ENCODE data around the gene IRF3.
"Not testable (repeated sequence)": the region's sequence is repeated elsewhere in the genome, so short reads cannot be mapped to it uniquely, and the experiment has no call there.

The IRF3 gene

DNA sequence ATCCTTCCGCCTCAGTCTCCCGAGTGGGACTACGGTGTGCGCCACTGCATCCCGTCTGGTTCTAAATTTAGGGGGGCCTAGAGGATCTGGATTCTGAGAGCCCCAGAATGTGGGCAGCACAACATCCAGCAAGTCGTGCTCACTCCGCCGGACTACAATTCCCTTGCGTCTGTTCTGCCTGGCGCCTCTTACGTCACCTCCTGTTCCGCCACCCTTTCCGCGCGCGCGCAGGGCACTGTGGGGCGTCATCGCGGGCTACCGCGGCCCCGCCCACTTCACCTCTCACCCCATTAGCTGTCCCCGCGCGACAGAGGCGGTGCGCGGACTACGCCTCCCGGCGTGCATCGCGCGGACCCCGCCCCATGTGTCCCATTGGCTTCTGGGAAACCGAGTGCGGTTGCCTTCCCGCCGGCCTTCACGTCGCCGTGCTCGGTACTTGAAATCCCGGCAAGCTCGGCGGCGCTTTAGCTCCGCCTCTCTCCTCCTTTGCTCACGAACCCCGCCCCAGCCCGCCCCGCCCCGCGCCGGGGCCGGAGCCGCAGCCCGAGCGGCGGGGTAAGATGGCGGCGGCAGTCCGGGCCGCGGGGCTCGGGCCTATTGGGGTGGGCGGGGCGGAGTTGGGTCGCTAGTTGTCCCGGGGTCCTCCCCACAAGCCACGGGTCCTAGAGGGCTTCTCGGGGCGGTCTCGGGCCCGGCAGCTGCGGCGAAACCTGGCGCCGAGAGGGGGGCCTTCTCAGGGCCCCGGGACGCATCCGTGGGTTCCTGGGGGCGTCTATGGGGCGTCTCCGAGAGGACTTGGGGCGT lies 23.8 kb downstream of the IRF3 start, which contains the start of gene SCAF1:
Gene SCAF1, plus strand, starts transcription at position 522 of the 804 bp plus-strand sequence. CDS start 2,818 bp downstream, outside the sequence.
- Histone ChIP-seq H3K4me1 (ENCODE audit: control insufficient read depth, insufficient read depth, low read length) (peaks cover 26% of the 10 kb centered on the region), H3K9ac (ENCODE audit: low read depth, low read length) (peak within 1 kb of the TSS; percentile 90), H3K9me3 (ENCODE audit: control insufficient read depth, insufficient read depth, low read length) (no peaks in the 10 kb centered on the region), H3K27ac (ENCODE audit: low read depth, low read length) (peak within 1 kb of the TSS; percentile 100), H3K27me3 (ENCODE audit: control insufficient read depth, insufficient read depth, low read length) (no peaks in the 10 kb centered on the region), H3K4me3 (ENCODE audit: low read depth, low read length) (peak within 1 kb of the TSS; percentile 93), H3K36me3 (ENCODE audit: control insufficient read depth, insufficient read depth, low read length) (peaks cover 22% of the 10 kb centered on the region)

GRCh38 chr19:49640113-49640898 lies 25.4 kb downstream of the IRF3 start, which contains the start of gene RRAS:
RRAS (minus strand) TSS chr19:49640143; CDS start chr19:49640098, 45 bp downstream.
- peak within 1 kb of the TSS; percentile 90 for H3K9ac ChIP-seq (ENCODE audit: low read depth, low read length)
- H3K27ac ChIP-seq (ENCODE audit: low read depth, low read length), result peak within 1 kb of the TSS; percentile 100
- no peaks in the 10 kb centered on the region for H3K27me3 ChIP-seq (ENCODE audit: control insufficient read depth, insufficient read depth, low read length)
- H3K4me1 ChIP-seq (ENCODE audit: control insufficient read depth, insufficient read depth, low read length), result peaks cover 26% of the 10 kb centered on the region
- H3K4me3 ChIP-seq (ENCODE audit: low read depth, low read length), result peak within 1 kb of the TSS; percentile 93
- no peaks in the 10 kb centered on the region for H3K9me3 ChIP-seq (ENCODE audit: control insufficient read depth, insufficient read depth, low read length)
- H3K36me3 ChIP-seq (ENCODE audit: control insufficient read depth, insufficient read depth, low read length), result peaks cover 6% of the 10 kb centered on the region; the same call in 1 of the 2 replicates

DNA sequence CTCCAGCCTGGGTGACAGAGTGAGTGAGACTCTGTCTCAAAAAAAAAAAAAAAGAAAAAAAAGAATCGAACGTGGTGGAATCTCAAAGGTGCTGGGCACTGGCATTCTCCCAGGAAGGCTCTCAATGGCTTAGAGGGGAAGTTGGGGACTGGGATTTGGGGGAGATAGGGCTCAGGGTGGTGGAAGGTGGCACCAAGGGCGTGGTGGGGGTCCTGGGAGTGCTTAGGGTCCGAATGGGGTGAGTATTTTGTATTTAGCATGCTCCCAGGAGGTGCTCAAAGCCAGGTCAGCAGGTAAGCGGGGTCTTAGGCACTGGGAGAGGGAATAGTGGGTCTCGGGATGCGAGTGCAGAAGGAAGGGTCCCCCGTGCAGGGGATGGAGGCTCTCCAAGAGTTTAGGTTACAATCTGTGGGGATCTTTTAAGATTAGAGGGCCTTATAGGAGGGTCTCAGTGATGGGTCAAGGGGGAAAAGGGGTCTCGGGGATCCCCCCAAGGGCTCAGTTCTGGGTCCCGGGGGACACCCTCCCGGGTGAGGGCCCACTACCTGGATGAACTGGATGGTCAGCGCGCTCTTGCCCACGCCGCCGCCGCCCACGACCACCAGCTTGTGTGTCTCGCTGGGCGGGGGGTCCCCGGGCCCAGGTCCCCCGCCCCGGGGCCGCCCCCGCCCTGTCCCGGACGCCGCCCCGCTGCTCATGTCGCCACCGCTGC lies 26.1 kb downstream of the IRF3 start:
- no peaks in the 10 kb centered on the region for H3K27me3 ChIP-seq (ENCODE audit: control insufficient read depth, insufficient read depth, low read length)
- H3K27ac ChIP-seq (ENCODE audit: low read depth, low read length), result no peak overlapping the region
- H3K9ac ChIP-seq (ENCODE audit: low read depth, low read length), result no peak overlapping the region
- H3K4me3 ChIP-seq (ENCODE audit: low read depth, low read length), result peak overlapping the region; percentile 58
- no peaks in the 10 kb centered on the region for H3K36me3 ChIP-seq (ENCODE audit: control insufficient read depth, insufficient read depth, low read length)
- peaks cover 26% of the 10 kb centered on the region for H3K4me1 ChIP-seq (ENCODE audit: control insufficient read depth, insufficient read depth, low read length)
- H3K9me3 ChIP-seq (ENCODE audit: control insufficient read depth, insufficient read depth, low read length), result no peaks in the 10 kb centered on the region

- H3K9ac ChIP-seq (ENCODE audit: low read depth, low read length), result no peak overlapping the region
- H3K27ac ChIP-seq (ENCODE audit: low read depth, low read length), result peak overlapping the region; percentile 76
Measured at GRCh38 chr19:49637821-49638738, 27.6 kb downstream of the IRF3 start.

DNA sequence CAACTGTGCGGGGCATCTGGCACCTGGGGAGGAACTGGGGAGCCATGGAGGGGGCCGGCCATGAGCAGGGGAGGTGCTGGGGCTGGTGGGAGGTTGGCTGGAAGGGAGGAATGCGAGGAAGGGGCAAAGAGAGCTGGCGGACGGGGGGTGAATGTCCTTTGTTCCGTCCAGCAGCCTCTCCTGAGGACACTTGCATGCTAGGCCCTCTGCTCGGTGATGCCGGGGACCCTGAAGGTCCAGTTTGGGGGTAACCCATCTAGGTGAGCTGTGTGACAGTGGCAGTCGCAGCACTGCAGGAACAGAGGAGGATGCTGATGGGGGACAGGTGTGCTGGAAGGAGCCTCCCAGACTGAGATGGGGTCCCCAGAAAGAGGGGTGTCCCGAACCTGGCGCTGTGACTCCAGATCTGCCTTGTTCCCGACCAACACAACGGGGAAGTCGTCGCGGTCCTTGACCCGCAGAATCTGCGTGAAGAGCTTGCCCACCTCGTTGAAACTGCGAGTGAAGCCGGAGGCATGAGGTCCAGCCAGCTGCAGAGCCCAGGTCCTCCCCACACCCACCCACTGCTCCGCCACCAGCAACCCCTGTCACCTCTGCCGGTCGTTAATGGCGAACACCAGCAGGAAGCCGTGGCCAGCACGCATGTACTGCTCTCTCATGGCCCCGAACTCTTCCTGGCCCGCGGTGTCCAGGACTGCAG lies 29.3 kb downstream of the IRF3 start:
- Histone ChIP-seq H3K36me3 (ENCODE audit: control insufficient read depth, insufficient read depth, low read length) (no peaks in the 10 kb centered on the region), H3K9ac (ENCODE audit: low read depth, low read length) (no peak overlapping the region), H3K27ac (ENCODE audit: low read depth, low read length) (no peak overlapping the region), H3K4me3 (ENCODE audit: low read depth, low read length) (no peak overlapping the region), H3K9me3 (ENCODE audit: control insufficient read depth, insufficient read depth, low read length) (no peaks in the 10 kb centered on the region), H3K27me3 (ENCODE audit: control insufficient read depth, insufficient read depth, low read length) (no peaks in the 10 kb centered on the region), H3K4me1 (ENCODE audit: control insufficient read depth, insufficient read depth, low read length) (peaks cover 15% of the 10 kb centered on the region)

More at GRCh38 chr19:49637821-49638738, 27.6 kb downstream of the IRF3 start:
- Histone ChIP-seq H3K4me3 (ENCODE audit: low read depth, low read length) (peak overlapping the region; percentile 54), H3K27me3 (ENCODE audit: control insufficient read depth, insufficient read depth, low read length) (no peaks in the 10 kb centered on the region), H3K4me1 (ENCODE audit: control insufficient read depth, insufficient read depth, low read length) (peaks cover 20% of the 10 kb centered on the region), H3K9me3 (ENCODE audit: control insufficient read depth, insufficient read depth, low read length) (no peaks in the 10 kb centered on the region), H3K36me3 (ENCODE audit: control insufficient read depth, insufficient read depth, low read length) (no peaks in the 10 kb centered on the region)

GRCh38 chr19:49635530-49636232 lies 30.0 kb downstream of the IRF3 start:
- H3K27me3 ChIP-seq (ENCODE audit: control insufficient read depth, insufficient read depth, low read length), result no peaks in the 10 kb centered on the region
- no peak overlapping the region for H3K4me3 ChIP-seq (ENCODE audit: low read depth, low read length)
- peak overlapping the region; percentile 8 for H3K27ac ChIP-seq (ENCODE audit: low read depth, low read length)
- H3K36me3 ChIP-seq (ENCODE audit: control insufficient read depth, insufficient read depth, low read length), result no peaks in the 10 kb centered on the region
- no peak overlapping the region for H3K9ac ChIP-seq (ENCODE audit: low read depth, low read length)
- H3K9me3 ChIP-seq (ENCODE audit: control insufficient read depth, insufficient read depth, low read length), result no peaks in the 10 kb centered on the region
- peaks cover 12% of the 10 kb centered on the region for H3K4me1 ChIP-seq (ENCODE audit: control insufficient read depth, insufficient read depth, low read length)

- H3K27ac ChIP-seq (ENCODE audit: low read depth, low read length), result not testable (repeated sequence)
Measured at GRCh38 chr19:49633273-49633672, 32.4 kb downstream of the IRF3 start.

GRCh38 chr19:49632576-49632975 lies 33.1 kb downstream of the IRF3 start:
- H3K27me3 ChIP-seq (ENCODE audit: control insufficient read depth, insufficient read depth, low read length), result no peaks in the 10 kb centered on the region
- no peak overlapping the region for H3K9ac ChIP-seq (ENCODE audit: low read depth, low read length)
- no peak overlapping the region for H3K27ac ChIP-seq (ENCODE audit: low read depth, low read length)
- H3K9me3 ChIP-seq (ENCODE audit: control insufficient read depth, insufficient read depth, low read length), result no peaks in the 10 kb centered on the region
- peaks cover 5% of the 10 kb centered on the region; the same call in 1 of the 2 replicates for H3K4me1 ChIP-seq (ENCODE audit: control insufficient read depth, insufficient read depth, low read length)
- no peak overlapping the region for H3K4me3 ChIP-seq (ENCODE audit: low read depth, low read length)
- H3K36me3 ChIP-seq (ENCODE audit: control insufficient read depth, insufficient read depth, low read length), result 0 out of 2 replicates have a peak, but pooled peaks cover 3% of the 10 kb centered on the region

More at GRCh38 chr19:49633273-49633672, 32.4 kb downstream of the IRF3 start:
- not testable (repeated sequence) for H3K27me3 ChIP-seq (ENCODE audit: control insufficient read depth, insufficient read depth, low read length); H3K36me3 ChIP-seq (ENCODE audit: control insufficient read depth, insufficient read depth, low read length); H3K4me1 ChIP-seq (ENCODE audit: control insufficient read depth, insufficient read depth, low read length); H3K4me3 ChIP-seq (ENCODE audit: low read depth, low read length); H3K9ac ChIP-seq (ENCODE audit: low read depth, low read length); H3K9me3 ChIP-seq (ENCODE audit: control insufficient read depth, insufficient read depth, low read length)

GRCh38 chr19:49631610-49632192 lies 34.0 kb downstream of the IRF3 start:
- H3K27ac ChIP-seq (ENCODE audit: low read depth, low read length), result no peak overlapping the region
- no peak overlapping the region for H3K9ac ChIP-seq (ENCODE audit: low read depth, low read length)
- no peaks in the 10 kb centered on the region for H3K9me3 ChIP-seq (ENCODE audit: control insufficient read depth, insufficient read depth, low read length)
- no peak overlapping the region for H3K4me3 ChIP-seq (ENCODE audit: low read depth, low read length)
- peaks cover 5% of the 10 kb centered on the region; the same call in 1 of the 2 replicates for H3K4me1 ChIP-seq (ENCODE audit: control insufficient read depth, insufficient read depth, low read length)
- no peaks in the 10 kb centered on the region for H3K27me3 ChIP-seq (ENCODE audit: control insufficient read depth, insufficient read depth, low read length)
- H3K36me3 ChIP-seq (ENCODE audit: control insufficient read depth, insufficient read depth, low read length), result peaks cover 11% of the 10 kb centered on the region

Data from HUES48 (cell line).